ENCODE results near the gene PARK7. TPM values are rescaled to one million over a fixed set of nuclear protein-coding genes. Genes with fewer than 3 reads are reported as not detected.
"Not testable (repeated sequence)": the region's sequence is repeated elsewhere in the genome, so short reads cannot be mapped to it uniquely, and the experiment has no call there.

PARK7 gene
- polyA plus RNA-seq, 4 donors, result 311 to 350 (median 342) TPM

GRCh38 chr1:7942214-7942921 is 19.1 kb upstream of the PARK7 start:
- peak in 2 of 4 donors; percentile 25 to 51 for DNase-seq (ENCODE audit: low read depth in 4 of 4, low spot score in 3 of 4)

- no peak for DNase-seq (ENCODE audit: low read depth in 4 of 4, low spot score in 3 of 4)
Observed at GRCh38 chr1:7943251-7943650, 18.3 kb upstream of the PARK7 start.

DNA sequence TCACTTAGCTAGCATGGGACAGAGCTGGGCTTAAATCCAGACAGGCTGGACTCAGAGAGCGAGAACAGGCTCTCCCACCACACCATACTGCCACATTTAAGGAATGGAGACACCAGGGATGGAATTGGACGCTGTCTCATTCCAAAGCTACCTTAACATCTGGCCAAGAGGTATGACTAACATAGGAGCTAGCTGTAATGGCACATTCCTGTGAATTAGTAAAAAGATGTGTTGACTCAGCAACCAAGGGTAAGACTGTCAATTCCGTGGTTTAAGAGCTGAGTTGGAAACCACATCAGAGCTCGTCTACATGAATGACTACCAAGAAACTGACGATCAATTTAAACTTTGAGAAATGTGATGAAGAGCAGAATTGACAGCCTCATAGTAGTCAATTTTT is 12.6 kb upstream of the PARK7 start:
- no peak for DNase-seq (ENCODE audit: low read depth in 4 of 4, low spot score in 3 of 4)

- not testable (repeated sequence) for DNase-seq (ENCODE audit: low read depth in 4 of 4, low spot score in 3 of 4)
Observed at GRCh38 chr1:7952791-7953190, 8.7 kb upstream of the PARK7 start.

- peak; percentile 75 to 86 (median 82) for DNase-seq (ENCODE audit: low read depth in 4 of 4, low spot score in 3 of 4)
Observed at GRCh38 chr1:7953850-7954609, 7.5 kb upstream of the PARK7 start.

- no peak for DNase-seq (ENCODE audit: low read depth in 4 of 4, low spot score in 3 of 4)
Observed at GRCh38 chr1:7954683-7955082, 6.8 kb upstream of the PARK7 start.

DNA sequence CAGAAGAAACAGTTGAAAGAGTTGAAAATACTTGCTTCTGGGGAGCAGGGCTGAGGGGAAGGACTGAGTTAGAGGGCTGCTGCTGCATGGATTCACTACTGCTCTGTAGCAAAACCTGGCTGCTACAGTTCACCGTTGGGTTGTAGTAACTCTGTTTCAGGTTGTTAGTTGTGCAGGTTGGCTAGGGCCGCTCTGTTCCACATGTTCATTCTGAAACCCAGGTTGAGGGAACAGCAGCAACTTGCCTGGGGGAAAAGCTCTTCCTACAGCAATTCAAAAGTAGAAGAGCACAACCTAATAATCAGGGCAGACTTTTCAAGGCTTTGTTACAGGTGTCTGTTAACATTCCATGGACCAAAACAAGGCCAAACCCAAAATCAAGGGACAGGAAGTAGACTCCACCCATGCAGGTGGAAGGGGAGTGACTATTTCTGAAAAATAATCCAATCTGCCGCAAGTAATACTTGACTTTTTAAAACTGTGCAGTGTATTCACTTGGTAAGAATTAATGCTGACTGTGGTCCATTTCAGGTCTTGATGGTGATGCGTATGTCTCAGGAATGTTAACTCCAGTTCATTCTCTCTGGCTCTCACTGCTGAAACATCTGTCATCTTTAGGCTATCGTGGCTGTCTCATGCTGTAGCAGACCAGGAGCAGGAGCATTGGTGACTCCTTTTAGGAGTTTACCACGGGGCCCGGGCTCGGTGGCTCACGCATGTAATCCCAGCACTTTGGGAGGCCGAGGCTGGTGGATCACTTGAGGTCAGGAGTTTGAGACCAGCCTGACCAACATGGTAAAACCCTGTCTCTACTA is 5.1 kb upstream of the PARK7 start:
- no peak for DNase-seq (ENCODE audit: low read depth in 4 of 4, low spot score in 3 of 4)

- DNase-seq (ENCODE audit: low read depth in 4 of 4, low spot score in 3 of 4), result no peak
Observed at GRCh38 chr1:7960165-7960564, 1.3 kb upstream of the PARK7 start.

GRCh38 chr1:7960867-7961215 is 670 bp upstream of the PARK7 start:
- no peak for DNase-seq (ENCODE audit: low read depth in 4 of 4, low spot score in 3 of 4)

DNA sequence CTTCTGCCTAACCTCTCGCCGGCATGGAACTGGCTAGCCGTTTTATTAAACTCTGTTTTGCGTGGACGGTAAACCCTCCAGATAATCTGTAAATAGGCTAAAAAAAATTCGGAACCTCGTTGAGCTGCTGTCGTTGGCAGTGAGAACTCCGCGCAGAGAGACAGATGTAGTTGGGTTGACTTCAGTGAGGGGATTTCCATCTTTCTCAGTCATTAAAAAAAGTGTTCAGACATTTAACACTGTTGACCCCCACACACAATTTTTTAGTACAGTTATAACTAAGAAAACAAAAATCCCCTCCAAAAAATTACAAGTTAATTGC is 464 bp downstream of the PARK7 start:
- DNase-seq (ENCODE audit: low read depth in 4 of 4, low spot score in 3 of 4), result no peak

- DNase-seq (ENCODE audit: low read depth in 4 of 4, low spot score in 3 of 4), result no peak
Observed at GRCh38 chr1:7962636-7963377, 1.3 kb downstream of the PARK7 start.

DNA sequence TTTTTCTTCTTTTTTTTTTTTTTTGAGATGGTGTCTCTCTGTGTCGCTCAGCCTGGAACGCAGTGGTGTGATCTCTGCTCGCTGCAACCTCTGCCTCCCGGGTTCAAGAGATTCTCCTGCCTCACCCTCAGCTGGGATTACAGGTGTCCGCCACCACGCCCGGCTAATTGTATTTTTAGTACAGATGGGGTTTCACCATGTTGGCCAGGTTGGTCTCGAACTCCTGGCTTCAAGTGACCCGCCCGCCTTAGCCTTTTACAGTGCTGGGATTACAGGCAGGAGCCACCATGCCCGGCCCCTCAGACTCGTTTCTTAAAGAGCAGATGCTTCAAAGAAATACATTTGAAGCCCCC is 1.8 kb downstream of the PARK7 start:
- DNase-seq (ENCODE audit: low read depth in 4 of 4, low spot score in 3 of 4), result not testable (repeated sequence)

- not testable (repeated sequence) for DNase-seq (ENCODE audit: low read depth in 4 of 4, low spot score in 3 of 4)
Observed at GRCh38 chr1:7963841-7964240, 2.3 kb downstream of the PARK7 start.

DNA sequence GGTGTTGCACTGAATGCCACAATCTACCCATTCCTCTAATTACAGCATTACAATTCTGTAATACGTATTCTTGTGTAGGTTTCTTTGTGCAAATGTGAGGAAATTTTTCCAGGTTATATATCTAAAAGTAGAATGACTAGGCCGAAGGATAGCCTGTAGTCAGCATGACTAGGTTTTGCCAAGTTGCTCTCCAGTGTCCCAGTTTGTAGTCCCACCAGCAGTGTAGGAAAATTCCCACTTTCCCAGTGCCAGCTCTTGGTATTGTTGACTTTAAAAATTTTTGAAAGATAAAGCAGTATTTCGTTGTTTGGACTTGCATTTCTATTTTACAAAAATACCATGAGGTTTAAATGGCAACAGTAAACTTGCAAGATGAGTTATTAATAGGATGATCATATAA is 3.0 kb downstream of the PARK7 start:
- DNase-seq (ENCODE audit: low read depth in 4 of 4, low spot score in 3 of 4), result no peak

DNA sequence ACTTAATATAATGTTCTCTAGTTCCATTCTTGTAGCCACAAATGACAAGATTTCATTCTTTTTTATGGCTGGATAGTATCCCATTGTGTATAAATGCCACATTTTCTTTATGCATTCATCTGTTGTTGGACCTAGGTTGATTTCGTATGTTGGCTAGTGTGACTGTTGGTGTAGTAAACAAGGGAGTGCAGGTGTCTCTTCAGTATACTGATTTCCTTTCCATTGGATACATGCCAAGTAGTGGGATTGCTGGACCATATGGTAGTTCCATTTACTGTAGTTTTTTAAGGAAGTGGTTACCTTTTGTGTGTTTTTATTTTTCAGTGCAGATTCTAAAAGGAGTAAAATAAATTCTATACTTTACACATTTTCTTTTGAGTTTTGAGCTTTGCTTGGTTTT is 5.7 kb downstream of the PARK7 start:
- DNase-seq (ENCODE audit: low read depth in 4 of 4, low spot score in 3 of 4), result no peak

- no peak for DNase-seq (ENCODE audit: low read depth in 4 of 4, low spot score in 3 of 4)
Observed at GRCh38 chr1:7967651-7968050, 6.1 kb downstream of the PARK7 start.

DNA sequence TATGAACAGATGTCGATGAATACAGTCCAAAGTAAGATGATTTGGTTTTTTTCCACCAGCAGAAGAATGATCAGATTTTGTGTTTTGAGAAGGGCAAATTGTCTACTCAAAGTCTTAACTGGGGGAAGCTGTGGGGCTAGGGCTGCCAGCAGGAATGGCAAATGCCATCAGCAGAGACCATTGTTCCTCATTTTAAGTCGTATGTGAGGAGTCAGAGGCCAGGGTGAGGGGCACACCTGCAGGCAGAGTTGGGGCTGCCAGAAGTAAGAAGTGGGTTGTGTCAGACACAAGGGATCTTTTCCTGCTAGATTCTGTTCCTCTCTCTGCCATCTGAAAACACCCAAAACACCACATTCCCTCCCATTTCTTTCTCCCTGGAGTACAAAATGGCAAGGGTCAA is 8.7 kb downstream of the PARK7 start:
- no peak for DNase-seq (ENCODE audit: low read depth in 4 of 4, low spot score in 3 of 4)

GRCh38 chr1:7971024-7971423 is 9.5 kb downstream of the PARK7 start:
- no peak for DNase-seq (ENCODE audit: low read depth in 4 of 4, low spot score in 3 of 4)

DNA sequence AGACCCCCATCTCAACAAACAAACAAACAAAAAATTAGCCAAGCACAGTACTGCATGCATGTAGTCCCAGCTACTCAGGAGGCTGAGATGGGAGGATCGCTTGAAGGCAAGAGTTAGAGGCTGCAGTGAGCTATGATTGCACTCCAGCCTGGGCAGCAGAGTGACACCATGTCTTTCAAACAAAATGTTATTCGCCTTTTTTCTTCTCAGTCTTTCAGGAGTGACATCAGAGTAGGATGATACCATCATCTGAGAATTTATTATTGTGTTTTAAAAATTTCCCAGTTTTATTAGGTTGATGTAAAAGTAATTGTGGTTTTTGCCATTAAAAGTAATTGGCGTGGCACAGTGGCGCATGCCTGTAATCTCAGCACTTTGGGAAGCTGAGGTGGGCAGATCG is 10.8 kb downstream of the PARK7 start:
- no peak for DNase-seq (ENCODE audit: low read depth in 4 of 4, low spot score in 3 of 4)

DNA sequence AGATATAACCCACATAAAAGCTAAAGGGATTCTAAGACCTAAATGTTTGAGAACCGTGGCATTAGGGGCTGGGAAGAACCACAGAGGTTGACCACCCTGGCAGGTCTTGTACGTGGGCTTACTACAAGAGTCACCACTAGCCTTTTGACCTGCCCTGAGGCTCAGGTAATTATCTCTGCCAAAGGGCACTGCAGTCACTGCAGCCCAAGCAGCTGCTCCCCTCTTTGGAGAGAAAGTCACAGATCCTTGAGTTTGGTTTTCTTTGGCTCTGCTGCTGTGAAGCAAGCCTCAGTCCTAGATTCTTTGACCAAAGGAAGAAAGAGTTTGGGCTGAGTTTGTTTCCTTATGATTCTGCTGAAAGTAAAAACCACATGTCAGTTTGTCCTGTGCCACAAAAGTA is 11.6 kb downstream of the PARK7 start:
- DNase-seq (ENCODE audit: low read depth in 4 of 4, low spot score in 3 of 4), result no peak

Data from right renal pelvis (tissue), 4 donors.